ENCODE data around the gene PYGB. TPM values are rescaled to one million over a fixed set of nuclear protein-coding genes. Genes with fewer than 3 reads are reported as not detected.

PYGB gene
- total RNA-seq, 4 donors from 2014 or later = 83.2 to 141 (median 94.6) TPM

GRCh38 chr20:25308083-25308491 lies 60.2 kb downstream of the PYGB start:
- no peak overlapping the region for H3K4me3 ChIP-seq (replicated peaks in 1 of 3)
- peaks cover 20 to 31% of the 10 kb centered on the region in 2 donors for H3K4me1 ChIP-seq
- TF ChIP-seq POLR2A (IDR thresholded peaks at IDR 0.05) (no peak), CTCF (IDR thresholded peaks at IDR 0.05) (no peak)
- H3K36me3 ChIP-seq = peaks cover 5 to 26% of the 10 kb centered on the region in 2 donors
- DNase-seq = no peak
- H3K27ac ChIP-seq = peak overlapping the region in 1 of 3 donors; percentile 15
- H3K27me3 ChIP-seq = no peaks in the 10 kb centered on the region
- intact Hi-C loops (cut with DNase I) = no loop called here
- WGBS, 2 donors = 87 to 94% methylated on average over 13 of the region's 13 CpGs
- no peaks in the 10 kb centered on the region for H3K9me3 ChIP-seq

GRCh38 chr20:25308671-25309394 lies 60.9 kb downstream of the PYGB start:
- Histone ChIP-seq H3K36me3 (peaks cover 5 to 22% of the 10 kb centered on the region in 2 donors), H3K27ac (peak overlapping the region in 2 of 3 donors; percentile 83 to 91), H3K9me3 (no peaks in the 10 kb centered on the region), H3K4me1 (peaks cover 20 to 31% of the 10 kb centered on the region in 2 donors), H3K27me3 (no peaks in the 10 kb centered on the region), H3K4me3 (replicated peaks in 1 of 3) (no peak overlapping the region)
- intact Hi-C loops (cut with DNase I) = no loop called here
- TF ChIP-seq CTCF (IDR thresholded peaks at IDR 0.05) (no peak), POLR2A (IDR thresholded peaks at IDR 0.05) (no peak)
- DNase-seq = peak in 1 of 2 donors; percentile 3
- 89 to 95% methylated on average over 11 to 13 of the region's 17 CpGs for WGBS, 2 donors

- intact Hi-C loops (cut with DNase I) = loop anchor here (2.0 kb wide), 1 partner anchor 69 kb away; no protein-coding TSS in a partner anchor
- peak overlapping the region; percentile 83 to 91 (median 85) for H3K27ac ChIP-seq
- H3K4me3 ChIP-seq (replicated peaks in 1 of 3) = no peak overlapping the region
- peak; percentile 34 to 58 for DNase-seq
- peaks cover 20 to 31% of the 10 kb centered on the region in 2 donors for H3K4me1 ChIP-seq
- H3K9me3 ChIP-seq = no peaks in the 10 kb centered on the region
- no peaks in the 10 kb centered on the region for H3K27me3 ChIP-seq
- WGBS, 2 donors = 76 to 86% methylated on average over 18 of the region's 18 CpGs
- H3K36me3 ChIP-seq = peaks cover 5 to 18% of the 10 kb centered on the region in 2 donors
- no peak for TF ChIP-seq POLR2A (IDR thresholded peaks at IDR 0.05)
- TF ChIP-seq CTCF (IDR thresholded peaks at IDR 0.05) = peak in 1 of 6 experiments; percentile 5
These were observed 61.7 kb downstream of the PYGB start for GRCh38 chr20:25309395-25310267.

GRCh38 chr20:25310268-25310920 lies 62.5 kb downstream of the PYGB start:
- Histone ChIP-seq H3K4me3 (replicated peaks in 1 of 3) (no peak overlapping the region), H3K27me3 (no peaks in the 10 kb centered on the region), H3K27ac (peak overlapping the region; percentile 83 to 91 (median 85)), H3K36me3 (peaks cover 5 to 18% of the 10 kb centered on the region in 2 donors), H3K9me3 (no peaks in the 10 kb centered on the region), H3K4me1 (peaks cover 20 to 31% of the 10 kb centered on the region in 2 donors)
- TF ChIP-seq POLR2A (IDR thresholded peaks at IDR 0.05) = no peak
- peak; percentile 25 to 98 (median 66) for TF ChIP-seq CTCF (IDR thresholded peaks at IDR 0.05)
- peak; percentile 76 to 79 for DNase-seq
- intact Hi-C loops (cut with DNase I) = loop anchor here (2.0 kb wide), 1 partner anchor 70 kb away; no protein-coding TSS in a partner anchor
- 41 to 46% methylated on average over 6 of the region's 6 CpGs for WGBS, 2 donors

Measured in thyroid gland (tissue), 4 donors.